ENCODE data around the gene RELT. TPM values are rescaled to one million over a fixed set of nuclear protein-coding genes. Genes with fewer than 3 reads are reported as not detected.

The RELT gene
- total RNA-seq, 1 donor from 2014 or later: 20.9 TPM

GRCh38 chr11:73423506-73423905, 47.3 kb downstream of the RELT start:
- no peaks in the 10 kb centered on the region for H3K9me3 Mint-ChIP-seq
- no peak overlapping the region for H3K4me3 Mint-ChIP-seq
- H3K4me1 Mint-ChIP-seq: peaks cover 15% of the 10 kb centered on the region
- no peaks in the 10 kb centered on the region for H3K27me3 Mint-ChIP-seq (ENCODE audit: low read depth)
- no peak overlapping the region for H3K27ac Mint-ChIP-seq (ENCODE audit: unreplicated experiment)
- H3K36me3 Mint-ChIP-seq (ENCODE audit: low read depth): no peaks in the 10 kb centered on the region
- DNase-seq (ENCODE audit: low read depth, low spot score): no peak
- TF ChIP-seq CTCF (conservative IDR thresholded peaks at IDR 0.05): no peak

- Mint-ChIP-seq H3K36me3 (ENCODE audit: low read depth) (no peaks in the 10 kb centered on the region), H3K27ac (ENCODE audit: unreplicated experiment) (no peak overlapping the region), H3K9me3 (no peaks in the 10 kb centered on the region), H3K4me3 (no peak overlapping the region), H3K27me3 (ENCODE audit: low read depth) (no peaks in the 10 kb centered on the region), H3K4me1 (peaks cover 15% of the 10 kb centered on the region)
- no peak for DNase-seq (ENCODE audit: low read depth, low spot score)
- TF ChIP-seq CTCF (conservative IDR thresholded peaks at IDR 0.05): no peak
Observed at GRCh38 chr11:73425108-73425507, 48.9 kb downstream of the RELT start.

GRCh38 chr11:73426219-73426850, 50.1 kb downstream of the RELT start:
- no peak overlapping the region for H3K4me3 Mint-ChIP-seq
- no peak overlapping the region for H3K27ac Mint-ChIP-seq (ENCODE audit: unreplicated experiment)
- H3K27me3 Mint-ChIP-seq (ENCODE audit: low read depth): no peaks in the 10 kb centered on the region
- no peaks in the 10 kb centered on the region for H3K9me3 Mint-ChIP-seq
- no peak for TF ChIP-seq CTCF (conservative IDR thresholded peaks at IDR 0.05)
- DNase-seq (ENCODE audit: low read depth, low spot score): no peak
- no peaks in the 10 kb centered on the region for H3K36me3 Mint-ChIP-seq (ENCODE audit: low read depth)
- peaks cover 15% of the 10 kb centered on the region for H3K4me1 Mint-ChIP-seq

- TF ChIP-seq CTCF (conservative IDR thresholded peaks at IDR 0.05): no peak
- H3K4me3 Mint-ChIP-seq: no peak overlapping the region
- H3K4me1 Mint-ChIP-seq: peaks cover 15% of the 10 kb centered on the region
- DNase-seq (ENCODE audit: low read depth, low spot score): no peak
- H3K36me3 Mint-ChIP-seq (ENCODE audit: low read depth): no peaks in the 10 kb centered on the region
- no peaks in the 10 kb centered on the region for H3K27me3 Mint-ChIP-seq (ENCODE audit: low read depth)
- no peak overlapping the region for H3K27ac Mint-ChIP-seq (ENCODE audit: unreplicated experiment)
- H3K9me3 Mint-ChIP-seq: no peaks in the 10 kb centered on the region
Observed at GRCh38 chr11:73428227-73428626, 52.0 kb downstream of the RELT start.

GRCh38 chr11:73428699-73429098, 52.5 kb downstream of the RELT start:
- H3K27me3 Mint-ChIP-seq (ENCODE audit: low read depth): no peaks in the 10 kb centered on the region
- no peak overlapping the region for H3K4me3 Mint-ChIP-seq
- no peaks in the 10 kb centered on the region for H3K9me3 Mint-ChIP-seq
- DNase-seq (ENCODE audit: low read depth, low spot score): no peak
- H3K27ac Mint-ChIP-seq (ENCODE audit: unreplicated experiment): no peak overlapping the region
- peaks cover 15% of the 10 kb centered on the region for H3K4me1 Mint-ChIP-seq
- TF ChIP-seq CTCF (conservative IDR thresholded peaks at IDR 0.05): no peak
- H3K36me3 Mint-ChIP-seq (ENCODE audit: low read depth): no peaks in the 10 kb centered on the region

Measured in neural crest cell (in vitro differentiated cells).